ENCODE data around the gene GPC6.
"Not testable (repeated sequence)": the region's sequence is repeated elsewhere in the genome, so short reads cannot be mapped to it uniquely, and the experiment has no call there.

GPC6 gene

GRCh38 chr13:93226623-93227279 lies at the start of gene GPC6:
Gene GPC6 (plus strand): TSS chr13:93226807.
- DNase-seq: no peak

- DNase-seq: no peak
Observed at GRCh38 chr13:93180356-93180969, 46.1 kb upstream of the GPC6 start.

- DNase-seq: no peak
Observed at GRCh38 chr13:93182406-93182805, 44.2 kb upstream of the GPC6 start.

GRCh38 chr13:93183302-93183701 lies 43.3 kb upstream of the GPC6 start:
- DNase-seq: no peak

- DNase-seq: no peak
Observed at GRCh38 chr13:93190006-93190405, 36.6 kb upstream of the GPC6 start.

- DNase-seq: no peak
Observed at GRCh38 chr13:93193682-93194081, 32.9 kb upstream of the GPC6 start.

- DNase-seq: no peak
Observed at GRCh38 chr13:93199856-93200255, 26.8 kb upstream of the GPC6 start.

- DNase-seq: no peak
Observed at GRCh38 chr13:93200626-93201025, 26.0 kb upstream of the GPC6 start.

GRCh38 chr13:93201992-93202558 lies 24.5 kb upstream of the GPC6 start:
- DNase-seq: no peak

- DNase-seq: not testable (repeated sequence)
Observed at GRCh38 chr13:93206778-93207392, 19.7 kb upstream of the GPC6 start.

- no peak for DNase-seq
Observed at GRCh38 chr13:93216122-93216521, 10.5 kb upstream of the GPC6 start.

GRCh38 chr13:93217721-93218261 lies 8.8 kb upstream of the GPC6 start:
- DNase-seq: no peak

GRCh38 chr13:93218583-93218982 lies 8.0 kb upstream of the GPC6 start:
- DNase-seq: no peak

- DNase-seq: no peak
Observed at GRCh38 chr13:93220073-93220472, 6.5 kb upstream of the GPC6 start.

- DNase-seq: no peak
Observed at GRCh38 chr13:93222976-93223375, 3.6 kb upstream of the GPC6 start.

- no peak for DNase-seq
Observed at GRCh38 chr13:93224535-93224934, 2.1 kb upstream of the GPC6 start.

GRCh38 chr13:93225610-93226009 lies 997 bp upstream of the GPC6 start:
- DNase-seq: no peak

- no peak for DNase-seq
Observed at GRCh38 chr13:93226065-93226622, 463 bp upstream of the GPC6 start.

- no peak for DNase-seq
Observed at GRCh38 chr13:93227280-93227877, 772 bp downstream of the GPC6 start.

GRCh38 chr13:93227878-93228642 lies 1.5 kb downstream of the GPC6 start:
- no peak for DNase-seq

GRCh38 chr13:93228643-93228937 lies 2.0 kb downstream of the GPC6 start:
- no peak for DNase-seq

- no peak for DNase-seq
Observed at GRCh38 chr13:93230261-93230855, 3.8 kb downstream of the GPC6 start.

Data from AML-193 (cell line).